DND-41 (cell line): ENCODE results near the gene ARL17B.
"Not testable (repeated sequence)": the region's sequence is repeated elsewhere in the genome, so short reads cannot be mapped to it uniquely, and the experiment has no call there.

Experiments used
- CTCF ChIP-seq: IDR thresholded peaks from 2 replicates; pipeline ENCODE4 v1.5.1; 2012; ENCODE audit warnings: borderline replicate concordance, low read length, moderate library complexity, mild to moderate bottlenecking; ENCODE audit not compliant: poor library complexity, severe bottlenecking; ENCODE audit errors: extremely low read depth
- EZH2 ChIP-seq: IDR thresholded peaks from 3 replicates; pipeline ENCODE4 v1.6.1; 2012; ENCODE audit warnings: borderline replicate concordance, low read depth, mild to moderate bottlenecking, moderate library complexity, low read length, inconsistent platforms; ENCODE audit not compliant: severe bottlenecking

GRCh38 chr17:46286764-46287221 is 74.8 kb downstream of the ARL17B start:
- peak; percentile 73 for TF ChIP-seq CTCF
- not testable (repeated sequence) for TF ChIP-seq EZH2
